K562 (cell line): ENCODE data around the gene OBSCN. TPM values are rescaled to one million over a fixed set of nuclear protein-coding genes. Genes with fewer than 3 reads are reported as not detected.
A peak's percentile ranks its signal among the peaks of the same experiment; 100 is the strongest.

ENCODE experiments used
- ATAC-seq: fragments of 200-7000 bp; cut with Tn5 transposase; 3 replicates; pipeline ENCODE4 v1.9.1; 2020; ENCODE audit warnings: moderate library complexity
- BruUV-seq: library from RNA; stranded (reverse); fragments of 400-500 nt; replicated peaks from 2 replicates; lab custom pipeline; 2021; lab: Mats Ljungman, UMichigan
- CTCF ChIA-PET: fragments of 300-600 bp; formaldehyde crosslinking; extraction: SDS; loops from one replicate; lab custom pipeline; 2021; ENCODE audit warnings: low intra/inter-chr PET ratio; lab: Yijun Ruan, JAX
- POLR2A ChIA-PET: fragments of 300-600, 350-650 bp; sonication (Branson Sonifier 250); formaldehyde crosslinking; extraction: SDS; loops from one replicate; lab custom pipeline; 2021; ENCODE audit warnings: antibody characterized with exemption, inconsistent platforms; lab: Yijun Ruan, JAX
- DNase-seq, 4 experiments: peaks; one replicate each; pipeline versions ENCODE4 v3.0.0 to v3.0.0-alpha.2; 2011 to 2018; ENCODE audit warnings: low spot score in 3 of 4, mixed read lengths in 3 of 4; ENCODE audit errors: extremely low read depth in 1 of 4
- FAIRE-seq: peaks from 2 replicates; lab custom pipeline; 2011; peaks lifted over from hg19 to GRCh38; lab: Jason Lieb, UNC
- H2AFZ ChIP-seq: 2 replicates; pipeline ENCODE4 v1.6.0; 2011; ENCODE audit warnings: low read depth, low read length, control low read depth, inconsistent platforms
- H3K27ac ChIP-seq: fragments of 200-600 bp; 3 replicates; pipeline ENCODE4 v1.8.0; 2011; ENCODE audit warnings: low read depth, mild to moderate bottlenecking, control low read depth, inconsistent platforms, low read length, moderate library complexity, mixed read lengths; ENCODE audit errors: extremely low read depth
- H3K27me3 ChIP-seq, 2 experiments: fragments of 300-600 bp in 1 of 2; 2 replicates in 1 of 2; 3 replicates in 1 of 2; pipeline versions ENCODE4 v1.6.0 to v1.8.0; 2011; ENCODE audit warnings: inconsistent platforms in 2 of 2, low read length in 2 of 2, mild to moderate bottlenecking in 1 of 2, mixed read lengths in 1 of 2, moderate library complexity in 1 of 2; ENCODE audit not compliant: control insufficient read depth in 2 of 2, insufficient read depth in 2 of 2
- H3K36me3 ChIP-seq: fragments of 300-600 bp; 3 replicates; pipeline ENCODE4 v1.8.0; 2011; ENCODE audit warnings: mild to moderate bottlenecking, low read length, inconsistent platforms; ENCODE audit not compliant: control insufficient read depth, insufficient read depth
- H3K4me1 ChIP-seq, 2 experiments: fragments of 200-600 bp in 1 of 2; replicated peaks in 1 of 2; 2 replicates in 1 of 2; 3 replicates in 1 of 2; pipeline versions ENCODE4 v1.5.1 to v1.8.0; 2011; ENCODE audit warnings: inconsistent platforms in 2 of 2, low read length in 2 of 2, mild to moderate bottlenecking in 1 of 2, mixed read lengths in 1 of 2, moderate library complexity in 1 of 2; ENCODE audit not compliant: control insufficient read depth in 2 of 2, insufficient read depth in 2 of 2
- H3K4me2 ChIP-seq: 2 replicates; pipeline ENCODE4 v1.6.1; 2011; ENCODE audit warnings: low read length, control low read depth, inconsistent platforms, mixed read lengths; ENCODE audit not compliant: insufficient read depth
- H3K4me3 ChIP-seq: fragments of 200-600 bp; sonication (generic), shearing (Covaris generic); 2 replicates; pipeline ENCODE4 v1.5.1; 2016; ENCODE audit warnings: control low read depth, inconsistent platforms
- H3K79me2 ChIP-seq: fragments of 200-600 bp; 3 replicates; pipeline ENCODE4 v1.8.0; 2011; ENCODE audit warnings: low read length, inconsistent platforms; ENCODE audit not compliant: control insufficient read depth, insufficient read depth
- H3K9ac ChIP-seq, 2 experiments: 2 replicates each; pipeline versions ENCODE4 v1.6.0 to v1.6.1; 2011; ENCODE audit warnings: low read depth in 2 of 2, low read length in 2 of 2, control low read depth in 1 of 2, inconsistent platforms in 1 of 2, mild to moderate bottlenecking in 1 of 2, mixed read lengths in 1 of 2; ENCODE audit not compliant: insufficient read depth in 1 of 2
- H3K9me1 ChIP-seq: one replicate; pipeline ENCODE4 v1.6.0; 2011; ENCODE audit warnings: inconsistent platforms, mild to moderate bottlenecking, low read length, moderate library complexity; ENCODE audit not compliant: control insufficient read depth, insufficient read depth
- H3K9me3 ChIP-seq: replicated peaks from 2 replicates; pipeline ENCODE4 v1.5.1; 2011; ENCODE audit warnings: low read depth, low read length, inconsistent platforms; ENCODE audit not compliant: control insufficient read depth, insufficient read depth
- H4K20me1 ChIP-seq: replicated peaks from 2 replicates; pipeline ENCODE4 v1.6.1; 2011; ENCODE audit warnings: low read length, inconsistent platforms, mixed read lengths; ENCODE audit not compliant: control insufficient read depth, insufficient read depth
- CBFB ChIP-seq: sonication (generic); formaldehyde crosslinking; IDR thresholded peaks from 2 replicates; pipeline ENCODE4 v1.4.0; 2020; ENCODE audit warnings: mild to moderate bottlenecking, missing genetic modification reagents
- CHD1 ChIP-seq: fragments of 200-600 bp; sonication (generic); IDR thresholded peaks from one replicate; pipeline ENCODE4 v1.6.1; 2012; ENCODE audit warnings: mild to moderate bottlenecking, moderate library complexity, low read length, inconsistent platforms
- CHD4 ChIP-seq: fragments of 200-600 bp; sonication (generic); IDR thresholded peaks from 3 replicates; pipeline ENCODE4 v1.6.1; 2012; ENCODE audit warnings: low read depth, mild to moderate bottlenecking, mixed read lengths, low read length, inconsistent platforms; ENCODE audit not compliant: insufficient read depth, insufficient replicate concordance, poor library complexity, severe bottlenecking
- HDAC6 ChIP-seq: IDR thresholded peaks from 2 replicates; pipeline ENCODE4 v1.6.1; 2012; ENCODE audit warnings: low read depth, mild to moderate bottlenecking, control low read depth, inconsistent platforms, low read length, moderate library complexity
- HDAC8 ChIP-seq: fragments of 450-650 bp; IDR thresholded peaks from 2 replicates; pipeline ENCODE4 v1.6.1; 2016; ENCODE audit warnings: mild to moderate bottlenecking, missing genetic modification characterization, moderate library complexity, missing compliant biosample characterization
- JUND ChIP-seq, 2 experiments: IDR thresholded peaks; 2 replicates in 1 of 2; 3 replicates in 1 of 2; pipeline ENCODE4 v1.6.1; 2011; ENCODE audit warnings: borderline replicate concordance in 2 of 2, low read depth in 2 of 2, low read length in 2 of 2, improper control_type of control experiment in 1 of 2, missing biosample characterization in 1 of 2, missing genetic modification characterization in 1 of 2, missing genetic modification reagents in 1 of 2
- MTA2 ChIP-seq: fragments of 450-650 bp; IDR thresholded peaks from 2 replicates; pipeline ENCODE4 v1.6.1; 2016; ENCODE audit warnings: low read depth
- NRF1 ChIP-seq, 2 experiments: fragments of 450-650 bp; IDR thresholded peaks in 1 of 2; conservative IDR thresholded peaks in 1 of 2; 2 replicates each; pipeline ENCODE4 v1.6.1; 2014; ENCODE audit warnings: mild to moderate bottlenecking in 2 of 2
- SMAD3 ChIP-seq: fragments of 450-650 bp; formaldehyde crosslinking; conservative IDR thresholded peaks from 2 replicates; pipeline ENCODE4 v1.4.0; 2020; ENCODE audit warnings: mild to moderate bottlenecking
- SMARCA4 ChIP-seq: fragments of 450-650 bp; IDR thresholded peaks from 2 replicates; pipeline ENCODE4 v1.6.1; 2016
- STAG1 ChIP-seq: sonication (generic); formaldehyde crosslinking; IDR thresholded peaks from 2 replicates; pipeline ENCODE4 v1.5.0; 2020; ENCODE audit warnings: missing genetic modification reagents, borderline replicate concordance
- ZC3H8 ChIP-seq: fragments of 450-650 bp; IDR thresholded peaks from 2 replicates; pipeline ENCODE4 v1.6.1; 2017
- ZNF175 ChIP-seq: fragments of 200-800 bp; sonication (Bioruptor generic); IDR thresholded peaks from 2 replicates; pipeline ENCODE4 v1.6.1; 2016; ENCODE audit warnings: low read depth, mild to moderate bottlenecking, missing genetic modification characterization, missing compliant biosample characterization
- ZNF75A ChIP-seq: fragments of 450-650 bp; formaldehyde crosslinking; IDR thresholded peaks from 2 replicates; pipeline ENCODE4 v1.4.0; 2020; ENCODE audit warnings: mild to moderate bottlenecking
- WGBS: fragments of 100-300 bp; shearing (Covaris generic); methylation state at CpG from one replicate; pipeline ENCODE4 v1.1.6; 2016; ENCODE audit warnings: low coverage, mixed read lengths; ENCODE audit not compliant: insufficient coverage; ENCODE audit errors: missing lambda C conversion rate; 5-methylcytosine and 5-hydroxymethylcytosine counted together
- in situ Hi-C: fragments of 300-500 bp; cut with MboI; formaldehyde crosslinking; loops from 4 replicates; pipeline ENCODE4 v1.15.0; 2018; ENCODE audit warnings: inconsistent platforms, mixed read lengths
- intact Hi-C: fragments of 100-400 bp; cut with micrococcal nuclease; formaldehyde crosslinking; loops from 2 replicates; pipeline ENCODE4 v1.14.2; 2022
- polyA plus RNA-seq, 8 experiments: library from polyadenylated mRNA; depleted of rRNA in 4 of 8; stranded (reverse) in 5 of 8; unstranded in 3 of 8; fragments of >200 nt; fragmentation: Nextera tagmentation in 2 of 8; fragmentation: Illumina TruSeq in 1 of 8; extraction: Ambion mirVana in 2 of 8; extraction: Trizol in 1 of 8; gene quantifications; 2 replicates each; pipeline versions ENCODE4 v1.2.1 to v1.2.3, GENCODE V29; 2011 to 2014; ENCODE audit warnings: inconsistent platforms in 1 of 8, missing spikeins in 1 of 8
- total RNA-seq, 7 experiments: library from RNA; depleted of rRNA in 6 of 7; stranded (reverse); fragments of >200 nt in 6 of 7; fragmentation: Illumina TruSeq in 2 of 7; extraction: Trizol in 2 of 7; gene quantifications; 2 replicates each; pipeline versions ENCODE4 v1.2.1 to v1.2.3, GENCODE V29; 2011 to 2021; ENCODE audit warnings: low replicate concordance in 1 of 7
- TF ChIP-seq, protein P1 (sequence below), 2 experiments: fragments of 450-650 bp; conservative IDR thresholded peaks; 2 replicates each; pipeline ENCODE4 v1.6.1; 2017; ENCODE audit warnings: mild to moderate bottlenecking in 2 of 2, moderate library complexity in 2 of 2

The OBSCN gene
- total and polyA plus RNA-seq, 9 of the 15 experiments (the other 6 are each of a cell fraction or from before 2014, with no cell fraction given), result 0.18 to 19.7 (median 3.6) TPM

DNA sequence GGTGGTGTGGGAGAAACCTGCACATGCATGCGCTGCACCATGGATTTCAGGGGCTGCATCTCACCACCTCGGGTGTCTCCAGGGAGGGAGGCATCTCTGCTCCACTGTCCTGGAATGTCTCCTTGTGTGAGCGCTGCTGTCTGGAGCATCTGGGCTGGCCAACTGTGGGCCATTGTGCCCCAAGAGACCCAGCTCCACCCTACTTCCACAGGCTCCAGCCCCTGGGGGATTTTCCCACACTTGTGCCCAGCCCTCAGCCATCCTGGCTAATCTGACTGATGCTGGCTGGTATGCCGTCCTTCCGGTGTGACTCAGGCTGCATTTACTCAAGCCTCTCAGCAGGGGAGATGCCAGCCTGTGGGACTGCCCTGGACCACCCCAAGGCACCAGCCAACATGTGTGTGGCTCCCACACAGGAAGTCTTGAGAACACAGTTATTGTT is 136.8 kb downstream of the OBSCN start (continued):
- TF ChIP-seq HDAC6 (0 out of 2 replicates have a peak, but pooled peaks have one; percentile 31), STAG1 (CRISPR knock-in tag) (0 out of 2 replicates have a peak, but pooled peaks have one; percentile 9), ZNF75A (CRISPR knock-in tag) (peak; percentile 94), CHD1 (no peak), MTA2 (no peak), CBFB (CRISPR knock-in tag) (no peak), ZNF175 (no peak), ZC3H8 (no peak)
- TF ChIP-seq, all 486 proteins: peak for 5

DNA sequence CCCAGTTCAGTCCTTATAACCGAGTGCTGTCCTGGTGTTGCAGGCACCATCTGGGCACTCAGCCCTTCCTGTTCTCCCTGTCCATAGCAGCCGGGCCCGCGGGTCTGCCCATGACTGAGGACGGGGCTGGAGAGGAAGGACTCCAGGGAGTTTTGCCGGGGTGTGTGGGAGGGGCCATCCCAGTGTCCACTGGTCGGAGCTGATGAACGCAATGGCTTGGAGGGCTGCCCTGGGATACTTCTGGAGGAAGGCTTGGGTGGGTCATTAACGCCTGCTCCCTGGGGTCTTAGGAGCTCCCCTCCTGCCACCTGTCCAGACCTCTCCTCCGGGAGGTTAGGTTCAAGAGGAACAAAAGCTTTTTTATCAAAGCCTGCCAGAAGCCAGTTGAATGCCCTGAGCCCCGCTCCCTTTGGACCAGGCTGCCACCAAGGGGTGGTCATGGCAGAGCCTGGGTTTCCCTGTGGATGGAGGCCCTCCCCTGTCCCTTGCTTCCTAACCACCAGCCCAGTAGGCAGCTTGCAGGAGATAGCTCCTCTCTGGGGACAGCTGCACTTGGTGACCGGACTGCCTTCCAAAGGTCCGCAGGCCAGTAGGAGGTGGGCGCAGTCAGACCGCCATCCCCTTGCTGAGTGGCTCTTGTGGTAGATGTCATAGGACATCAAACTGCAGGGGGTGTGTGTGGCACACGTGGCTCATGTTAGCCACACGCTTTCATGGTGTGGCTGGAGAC is 137.5 kb downstream of the OBSCN start:
- no peak overlapping the region for H3K27ac ChIP-seq
- WGBS, result 29% methylated on average over 17 of the region's 17 CpGs
- no peaks in the 10 kb centered on the region for H3K79me2 ChIP-seq
- H3K4me3 ChIP-seq, result no peak overlapping the region
- H3K9me1 ChIP-seq, result no peaks in the 10 kb centered on the region
- H4K20me1 ChIP-seq, result no peaks in the 10 kb centered on the region
- peaks cover 8% of the 10 kb centered on the region; the same call in 1 of the 2 replicates for H3K9me3 ChIP-seq
- H3K9ac ChIP-seq, result 0 out of 4 replicates have a peak overlapping the region, but pooled peaks of 1 of the 2 experiments have one; percentile 41
- ChIA-PET POLR2A (interaction anchor here (1.2 kb wide), 1 partner anchor 9 kb away, joined by 4 read pairs; no protein-coding TSS in a partner anchor), CTCF (no interaction called here)
- TF ChIP-seq, protein P1, sequence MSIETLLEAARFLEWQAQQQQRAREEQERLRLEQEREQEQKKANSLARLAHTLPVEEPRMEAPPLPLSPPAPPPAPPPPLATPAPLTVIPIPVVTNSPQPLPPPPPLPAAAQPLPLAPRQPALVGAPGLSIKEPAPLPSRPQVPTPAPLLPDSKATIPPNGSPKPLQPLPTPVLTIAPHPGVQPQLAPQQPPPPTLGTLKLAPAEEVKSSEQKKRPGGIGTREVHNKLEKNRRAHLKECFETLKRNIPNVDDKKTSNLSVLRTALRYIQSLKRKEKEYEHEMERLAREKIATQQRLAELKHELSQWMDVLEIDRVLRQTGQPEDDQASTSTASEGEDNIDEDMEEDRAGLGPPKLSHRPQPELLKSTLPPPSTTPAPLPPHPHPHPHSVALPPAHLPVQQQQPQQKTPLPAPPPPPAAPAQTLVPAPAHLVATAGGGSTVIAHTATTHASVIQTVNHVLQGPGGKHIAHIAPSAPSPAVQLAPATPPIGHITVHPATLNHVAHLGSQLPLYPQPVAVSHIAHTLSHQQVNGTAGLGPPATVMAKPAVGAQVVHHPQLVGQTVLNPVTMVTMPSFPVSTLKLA (conservative IDR thresholded peaks at IDR 0.05), result no peak
- TF ChIP-seq JUND (IDR thresholded peaks at IDR 0.05; ENCODE audit: borderline replicate concordance, low read depth, low read length) (no peak), JUND (tag; IDR thresholded peaks at IDR 0.05; ENCODE audit: borderline replicate concordance, low read depth, low read length) (no peak), NRF1 (conservative IDR thresholded peaks at IDR 0.05 in 1 of 2, IDR thresholded peaks at IDR 0.05 in 1 of 2) (no peak), SMAD3 (no peak), HDAC8 (no peak), SMARCA4 (no peak), CHD4 (no peak)
- DNase-seq (no peak), ATAC-seq (no peak), FAIRE-seq (no peak)
- H3K27me3 ChIP-seq, result peaks cover 4 to 39% of the 10 kb centered on the region in 2 experiments; a peak in 3 of 5 replicates
- no TSS peak for BruUV-seq
- H3K4me1 ChIP-seq, result peaks cover 4 to 32% of the 10 kb centered on the region in 2 experiments; a peak in 3 of 5 replicates
- intact Hi-C loops, result no loop called here
- in situ Hi-C loops, result loop anchor here (10.0 kb wide), 1 partner anchor 109 kb away; a partner anchor contains a TSS
- no peaks in the 10 kb centered on the region; the same call in 2 of the 3 replicates for H3K36me3 ChIP-seq
- no peak overlapping the region for H3K4me2 ChIP-seq
- no peak overlapping the region for H2AFZ ChIP-seq
